OCI-M2 (cell line): ENCODE measurements around the gene GFRA1.
"Not testable (repeated sequence)": the region's sequence is repeated elsewhere in the genome, so short reads cannot be mapped to it uniquely, and the experiment has no call there.

Experiments
- DNase-seq: peaks from one replicate; lab custom pipeline; 2025; ENCODE audit not compliant: unreplicated experiment; lab: John Stamatoyannopoulos, UW

The GFRA1 gene

DNA sequence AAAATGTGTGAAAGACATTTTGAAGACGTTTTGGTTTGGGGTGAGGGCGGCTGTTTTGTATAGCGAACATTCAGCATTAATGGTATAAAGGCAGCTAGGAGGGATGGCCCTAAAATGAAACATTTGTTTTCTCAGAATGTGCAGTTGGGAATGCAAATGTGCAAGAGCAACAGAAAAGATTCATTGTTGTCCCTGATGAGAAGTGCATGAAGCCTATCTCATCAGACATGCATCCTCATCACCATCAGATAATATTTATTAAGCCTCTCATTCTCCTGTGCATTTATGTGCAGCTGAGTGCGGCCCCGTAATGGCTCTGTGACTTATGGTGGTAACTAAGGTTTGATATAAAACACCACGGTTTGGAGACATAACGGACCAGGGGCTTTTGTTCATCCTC, 199.5 kb downstream of the GFRA1 start:
- DNase-seq = no peak

GRCh38 chr10:116073001-116073400, 200.0 kb downstream of the GFRA1 start:
- no peak for DNase-seq

GRCh38 chr10:116071453-116072148, 201.4 kb downstream of the GFRA1 start:
- DNase-seq = no peak

DNA sequence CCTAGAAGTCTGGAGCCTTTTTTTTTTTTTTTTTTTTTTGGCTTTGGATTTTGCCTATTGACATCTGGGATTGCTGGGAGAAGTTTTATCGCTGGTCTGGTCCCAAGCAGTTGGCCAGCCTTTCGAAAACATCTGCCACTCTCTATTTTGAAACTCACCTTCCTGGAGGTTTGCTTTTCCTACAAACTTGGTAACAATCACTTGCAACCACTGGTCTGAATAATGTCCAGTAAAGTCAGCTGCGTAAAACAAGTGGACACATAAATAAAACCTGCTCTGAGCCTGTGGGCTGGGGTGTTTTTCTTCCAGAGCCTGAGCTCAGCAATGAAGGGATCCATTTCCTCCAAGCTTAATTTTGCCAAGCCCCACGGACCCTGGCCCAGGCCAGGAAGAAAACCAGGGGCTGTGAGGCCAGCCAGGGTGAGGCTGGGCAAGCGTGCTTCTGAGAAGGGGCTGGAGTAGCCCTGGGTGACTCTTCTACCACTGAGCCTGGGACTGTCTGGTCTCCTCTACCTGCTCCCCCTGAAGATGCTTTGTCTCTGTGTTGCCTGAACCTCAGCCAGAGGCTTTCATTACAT, 202.2 kb downstream of the GFRA1 start:
- DNase-seq = no peak

DNA sequence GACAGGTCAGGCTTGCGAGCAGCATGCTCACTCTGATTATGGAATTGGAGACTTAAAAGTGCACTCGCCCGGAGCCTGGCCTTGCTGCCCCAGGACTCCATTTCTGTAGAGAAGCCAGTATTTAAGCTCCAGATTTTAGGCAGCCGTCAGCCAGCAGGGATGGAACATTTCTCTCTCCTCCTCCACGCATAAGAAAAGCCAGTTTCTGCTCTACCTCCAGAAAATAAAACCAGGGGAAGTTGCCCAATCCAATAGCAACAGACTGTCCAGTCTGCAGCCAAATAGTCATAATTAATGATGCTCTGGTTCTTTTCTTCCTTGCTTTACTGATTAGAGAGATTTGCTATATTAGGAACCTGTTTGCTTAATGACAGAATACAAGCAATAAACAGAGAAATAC, 203.2 kb downstream of the GFRA1 start:
- DNase-seq = no peak

DNA sequence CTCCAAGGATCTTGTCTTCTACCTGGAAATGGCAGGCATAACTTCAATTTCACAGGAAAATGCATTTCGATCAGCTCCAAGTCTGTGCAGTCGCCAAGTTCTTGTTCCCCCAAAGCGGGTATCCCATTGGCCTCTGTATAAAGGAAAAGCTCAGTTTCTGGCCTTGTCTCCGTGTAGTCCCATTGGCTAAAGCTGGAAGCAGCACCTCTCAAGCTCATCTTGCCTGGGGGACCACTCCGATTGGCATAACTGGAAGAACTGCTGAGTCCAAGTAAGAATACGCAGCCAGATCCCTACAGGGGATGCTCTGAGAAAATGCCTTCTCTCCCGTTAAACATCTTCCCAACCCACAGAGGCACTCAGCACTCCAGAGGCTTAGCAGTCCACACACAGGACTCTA, 205.2 kb downstream of the GFRA1 start:
- no peak for DNase-seq

- no peak for DNase-seq
Measured at GRCh38 chr10:116063107-116063506, 209.9 kb downstream of the GFRA1 start.

- no peak for DNase-seq
Measured at GRCh38 chr10:116060864-116061263, 212.1 kb downstream of the GFRA1 start.

DNA sequence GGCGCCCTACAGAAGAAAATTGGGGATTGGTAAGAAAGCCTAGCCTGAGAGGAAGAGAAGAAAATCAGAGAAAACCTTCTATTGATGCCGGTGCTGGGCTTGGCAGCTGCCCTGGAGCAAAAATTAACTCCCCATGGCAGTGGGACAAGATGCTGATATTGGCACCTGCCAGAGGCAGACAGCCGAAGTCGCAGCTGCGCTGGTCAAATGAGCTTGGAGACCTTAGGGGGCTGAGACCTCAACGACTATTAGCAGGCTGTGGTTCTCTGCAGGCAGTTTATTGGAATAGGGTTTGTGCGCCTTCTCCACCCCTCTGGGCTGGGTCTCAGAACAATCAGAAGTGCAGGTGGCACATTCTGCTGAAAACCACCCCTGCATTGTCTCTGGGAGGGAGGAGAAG, 213.7 kb downstream of the GFRA1 start:
- DNase-seq = no peak

DNA sequence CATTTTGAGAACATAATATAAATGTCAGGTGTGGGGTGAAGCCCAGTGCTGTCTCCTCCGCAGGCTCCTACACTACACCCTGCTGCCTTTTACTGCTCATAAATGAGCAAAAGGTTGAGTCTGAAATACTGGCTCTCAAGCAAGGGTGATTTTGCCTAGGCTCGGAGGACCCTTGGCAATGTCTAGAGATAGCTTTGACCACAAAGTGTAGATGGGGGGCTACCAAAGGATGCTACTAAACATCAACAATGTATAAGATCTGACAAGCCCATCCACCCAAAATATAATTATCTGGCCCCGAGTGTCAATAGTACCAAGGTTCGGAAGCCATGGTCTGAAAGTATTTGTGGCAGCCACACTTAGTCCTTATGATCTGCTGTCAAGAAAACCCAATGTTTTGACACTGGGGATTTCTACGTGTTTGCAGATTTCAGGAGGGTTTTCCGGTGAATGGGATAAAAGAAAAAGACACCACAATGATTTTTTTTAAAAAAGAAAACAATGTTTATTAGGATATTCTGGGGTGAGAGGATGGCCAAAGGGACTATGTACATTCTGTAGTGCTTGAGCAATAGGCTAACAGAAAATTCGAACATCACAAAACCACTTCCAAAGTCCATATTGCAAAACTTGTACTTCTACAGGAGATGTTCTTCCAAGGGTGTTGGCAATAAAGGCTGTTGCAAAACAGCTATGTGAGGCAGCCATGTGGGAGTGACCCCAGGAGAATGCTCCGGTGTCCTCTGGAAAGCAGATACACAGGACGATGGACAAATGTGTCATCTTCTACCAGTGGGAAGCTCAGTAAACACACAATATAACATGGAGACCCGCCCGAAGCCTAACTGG, 216.3 kb downstream of the GFRA1 start:
- no peak for DNase-seq

DNA sequence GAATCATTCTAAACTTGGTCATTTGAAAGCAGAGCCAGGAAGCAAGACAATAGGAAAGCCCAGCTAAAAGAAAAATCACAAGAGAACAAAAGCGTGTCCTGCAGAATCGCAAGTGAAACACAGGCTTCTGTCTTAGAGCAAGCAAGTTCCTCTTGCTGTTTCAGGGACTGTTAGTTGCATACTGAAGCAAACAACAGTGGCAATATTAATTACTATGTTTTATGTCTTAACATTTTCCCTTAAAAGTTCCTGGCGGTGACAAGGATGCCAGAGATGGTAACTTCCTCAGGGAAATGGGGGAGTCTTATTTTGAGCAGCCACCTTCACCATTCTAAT, 217.1 kb downstream of the GFRA1 start:
- no peak for DNase-seq

- DNase-seq = no peak
Measured at GRCh38 chr10:116055252-116055916, 217.6 kb downstream of the GFRA1 start.

GRCh38 chr10:116053910-116054309, 219.1 kb downstream of the GFRA1 start:
- no peak for DNase-seq

- DNase-seq = not testable (repeated sequence)
Measured at GRCh38 chr10:116053009-116053730, 219.8 kb downstream of the GFRA1 start.

DNA sequence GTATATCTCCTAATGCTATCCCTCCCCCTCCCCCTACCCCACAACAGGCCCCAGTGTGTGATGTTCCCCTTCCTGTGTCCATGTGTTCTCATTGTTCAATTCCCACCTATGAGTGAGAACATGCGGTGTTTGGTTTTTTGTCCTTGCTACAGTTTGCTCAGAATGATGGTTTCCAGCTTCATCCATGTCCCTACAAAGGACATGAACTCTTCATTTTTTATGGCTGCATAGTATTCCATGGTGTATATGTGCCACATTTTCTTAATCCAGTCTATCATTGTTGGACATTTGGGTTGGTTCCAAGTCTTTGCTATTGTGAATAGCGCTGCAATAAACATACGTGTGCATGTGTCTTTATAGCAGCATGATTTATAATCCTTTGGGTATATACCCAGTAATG, 220.5 kb downstream of the GFRA1 start:
- not testable (repeated sequence) for DNase-seq

GRCh38 chr10:116049974-116050304, 223.1 kb downstream of the GFRA1 start:
- no peak for DNase-seq

GRCh38 chr10:116049158-116049973, 223.6 kb downstream of the GFRA1 start:
- DNase-seq = no peak

GRCh38 chr10:116045366-116046356, 227.3 kb downstream of the GFRA1 start:
- DNase-seq = no peak

- no peak for DNase-seq
Measured at GRCh38 chr10:116044801-116045248, 228.2 kb downstream of the GFRA1 start.
